Glutamatergic neuron (in vitro differentiated cells): Measurements from ENCODE around the gene HDAC9. TPM values are rescaled to one million over a fixed set of nuclear protein-coding genes. Genes with fewer than 3 reads are reported as not detected.

Experiments
- DNase-seq: peaks from one replicate; pipeline ENCODE4 v3.0.0; 2022
- H3K27ac Mint-ChIP-seq: one replicate; pipeline ENCODE4 v1.8.0; 2020; ENCODE audit warnings: mild to moderate bottlenecking, mixed read lengths, inconsistent platforms; ENCODE audit not compliant: unreplicated experiment
- H3K27me3 Mint-ChIP-seq: one replicate; pipeline ENCODE4 v1.8.0; 2020; ENCODE audit warnings: mild to moderate bottlenecking, moderate library complexity, mixed read lengths, inconsistent platforms; ENCODE audit not compliant: unreplicated experiment
- H3K36me3 Mint-ChIP-seq: one replicate; pipeline ENCODE4 v1.8.0; 2020; ENCODE audit warnings: mild to moderate bottlenecking, mixed read lengths, inconsistent platforms; ENCODE audit not compliant: unreplicated experiment
- H3K4me1 Mint-ChIP-seq: one replicate; pipeline ENCODE4 v1.8.0; 2020; ENCODE audit warnings: mild to moderate bottlenecking, low read depth, mixed read lengths, inconsistent platforms; ENCODE audit not compliant: unreplicated experiment
- H3K4me3 Mint-ChIP-seq: one replicate; pipeline ENCODE4 v1.8.0; 2020; ENCODE audit warnings: mild to moderate bottlenecking, mixed read lengths, inconsistent platforms; ENCODE audit not compliant: unreplicated experiment
- H3K9me3 Mint-ChIP-seq: one replicate; pipeline ENCODE4 v1.8.0; 2020; ENCODE audit warnings: mild to moderate bottlenecking, moderate library complexity, mixed read lengths, inconsistent platforms; ENCODE audit not compliant: unreplicated experiment
- CTCF ChIP-seq: fragments of 200-600 bp; sonication (generic); IDR thresholded peaks from one replicate; pipeline ENCODE4 v1.5.0; 2021; ENCODE audit not compliant: partially characterized antibody, unreplicated experiment
- total RNA-seq: library from RNA; stranded (reverse); fragmentation: NEBNext Ultra II Directional; extraction: Animal tissue kit (Norgen Biotek cat#: 25700); gene quantifications from one replicate; pipeline ENCODE4 v1.2.1, GENCODE V29; 2021; ENCODE audit not compliant: unreplicated experiment

The HDAC9 gene
- total RNA-seq, 1 donor from 2014 or later: 94.8 TPM

GRCh38 chr7:18610331-18610948, 114.9 kb downstream of the HDAC9 start:
- Mint-ChIP-seq H3K36me3 (peaks cover 5% of the 10 kb centered on the region), H3K4me1 (peaks cover 4% of the 10 kb centered on the region), H3K4me3 (no peak overlapping the region), H3K9me3 (no peaks in the 10 kb centered on the region), H3K27me3 (peaks cover 2% of the 10 kb centered on the region), H3K27ac (no peak overlapping the region)
- TF ChIP-seq CTCF: peak; percentile 76
- no peak for DNase-seq

- Mint-ChIP-seq H3K27ac (no peak overlapping the region), H3K36me3 (no peaks in the 10 kb centered on the region), H3K9me3 (no peaks in the 10 kb centered on the region), H3K4me3 (no peak overlapping the region), H3K4me1 (peaks cover 4% of the 10 kb centered on the region), H3K27me3 (peaks cover 2% of the 10 kb centered on the region)
- TF ChIP-seq CTCF: no peak
- DNase-seq: no peak
Measured at GRCh38 chr7:18614841-18615240, 119.3 kb downstream of the HDAC9 start.

GRCh38 chr7:18619311-18619710, 123.8 kb downstream of the HDAC9 start:
- TF ChIP-seq CTCF: no peak
- no peak overlapping the region for H3K4me3 Mint-ChIP-seq
- H3K36me3 Mint-ChIP-seq: no peaks in the 10 kb centered on the region
- no peak overlapping the region for H3K27ac Mint-ChIP-seq
- no peak for DNase-seq
- peaks cover 8% of the 10 kb centered on the region for H3K4me1 Mint-ChIP-seq
- no peaks in the 10 kb centered on the region for H3K27me3 Mint-ChIP-seq
- no peaks in the 10 kb centered on the region for H3K9me3 Mint-ChIP-seq

GRCh38 chr7:18623389-18623788, 127.8 kb downstream of the HDAC9 start:
- DNase-seq: no peak
- no peak overlapping the region for H3K4me3 Mint-ChIP-seq
- TF ChIP-seq CTCF: no peak
- no peak overlapping the region for H3K27ac Mint-ChIP-seq
- H3K27me3 Mint-ChIP-seq: no peaks in the 10 kb centered on the region
- no peaks in the 10 kb centered on the region for H3K36me3 Mint-ChIP-seq
- H3K9me3 Mint-ChIP-seq: no peaks in the 10 kb centered on the region
- H3K4me1 Mint-ChIP-seq: peaks cover 26% of the 10 kb centered on the region

GRCh38 chr7:18624459-18624858, 128.9 kb downstream of the HDAC9 start:
- DNase-seq: no peak
- no peak for TF ChIP-seq CTCF

More at GRCh38 chr7:18624459-18624858, 128.9 kb downstream of the HDAC9 start:
- H3K4me3 Mint-ChIP-seq: no peak overlapping the region
- no peaks in the 10 kb centered on the region for H3K27me3 Mint-ChIP-seq
- peak overlapping the region; percentile 29 for H3K27ac Mint-ChIP-seq
- H3K4me1 Mint-ChIP-seq: peaks cover 26% of the 10 kb centered on the region
- H3K36me3 Mint-ChIP-seq: no peaks in the 10 kb centered on the region
- no peaks in the 10 kb centered on the region for H3K9me3 Mint-ChIP-seq
